ENCODE measurements around the gene NOP58.

NOP58 gene

GRCh38 chr2:202346180-202346579 lies 80.6 kb downstream of the NOP58 start:
- no peak for TF ChIP-seq CTCF (IDR thresholded peaks at IDR 0.05; ENCODE audit: extremely low read depth, insufficient read depth, missing control alignments)
- no peak for DNase-seq (ENCODE audit: low spot score)
- in situ Hi-C loops (cut with MboI; ENCODE audit: low pct_unique_long_range_greater_than_20kb, low sequenced_read_pairs, unreplicated experiment): no loop called here
